IMR-90 (cell line): ENCODE results near the gene RPUSD4. TPM values are rescaled to one million over a fixed set of nuclear protein-coding genes. Genes with fewer than 3 reads are reported as not detected.

Source experiments
- ATAC-seq: fragments of 200-7000 bp; cut with Tn5 transposase; 2 replicates; pipeline ENCODE4 v1.9.1; 2020; ENCODE audit warnings: low read depth, mild to moderate bottlenecking, moderate library complexity
- BruUV-seq: library from RNA; stranded (reverse); fragments of 400-500 nt; replicated peaks from 2 replicates; lab custom pipeline; 2021; lab: Mats Ljungman, UMichigan
- CTCF ChIA-PET: fragments of 300-600 bp; formaldehyde crosslinking; extraction: SDS; loops from one replicate; lab custom pipeline; 2021; ENCODE audit warnings: antibody characterized with exemption; lab: Yijun Ruan, JAX
- POLR2A ChIA-PET: fragments of 300-600 bp; sonication (Branson Sonifier 250); formaldehyde crosslinking; loops from one replicate; lab custom pipeline; 2022; ENCODE audit warnings: antibody characterized with exemption; ENCODE audit not compliant: unreplicated experiment; lab: Charles Lee
- DNase-seq: peaks from one replicate; pipeline ENCODE4 v3.0.0; 2013
- H2AFZ ChIP-seq: replicated peaks from 2 replicates; pipeline ENCODE3; 2013; ENCODE audit warnings: low read length, mild to moderate bottlenecking; ENCODE audit not compliant: poor library complexity
- H2AK5ac ChIP-seq: 2 replicates; pipeline ENCODE4 v1.6.1; 2013; ENCODE audit warnings: low read depth, low read length, inconsistent platforms
- H2AK9ac ChIP-seq: replicated peaks from 2 replicates; pipeline ENCODE3; 2013; ENCODE audit warnings: mild to moderate bottlenecking, low read depth, low read length, moderate library complexity; ENCODE audit not compliant: poor library complexity
- H2BK120ac ChIP-seq: 2 replicates; pipeline ENCODE4 v1.6.1; 2013; ENCODE audit warnings: low read depth, low read length, inconsistent platforms
- H2BK15ac ChIP-seq: 3 replicates; pipeline ENCODE4 v1.6.1; 2013; ENCODE audit warnings: low read depth, low read length, inconsistent platforms
- H2BK20ac ChIP-seq: 2 replicates; pipeline ENCODE4 v1.6.1; 2013; ENCODE audit warnings: low read depth, mild to moderate bottlenecking, inconsistent platforms, low read length, moderate library complexity
- H2BK5ac ChIP-seq: 2 replicates; pipeline ENCODE4 v1.6.1; 2013; ENCODE audit warnings: mild to moderate bottlenecking, low read depth, low read length, inconsistent platforms; ENCODE audit not compliant: poor library complexity, severe bottlenecking
- H3K14ac ChIP-seq: replicated peaks from 2 replicates; pipeline ENCODE4 v1.6.1; 2013; ENCODE audit warnings: low read depth, low read length, inconsistent platforms
- H3K18ac ChIP-seq: 2 replicates; pipeline ENCODE4 v1.6.1; 2013; ENCODE audit warnings: low read depth, low read length, control low read depth
- H3K23ac ChIP-seq: 2 replicates; pipeline ENCODE4 v1.6.1; 2013; ENCODE audit warnings: low read depth, low read length, inconsistent platforms
- H3K27ac ChIP-seq: 2 replicates; pipeline ENCODE4 v1.5.1; 2013; ENCODE audit warnings: mild to moderate bottlenecking, control low read depth, low read length; ENCODE audit not compliant: insufficient read depth
- H3K27me3 ChIP-seq: 2 replicates; pipeline ENCODE4 v1.6.1; 2013; ENCODE audit warnings: low read length; ENCODE audit not compliant: control insufficient read depth, insufficient read depth
- H3K36me3 ChIP-seq: 2 replicates; pipeline ENCODE4 v1.6.1; 2013; ENCODE audit warnings: low read length, mixed read lengths; ENCODE audit not compliant: control insufficient read depth, insufficient read depth
- H3K4ac ChIP-seq: 2 replicates; pipeline ENCODE4 v1.6.1; 2013; ENCODE audit warnings: low read depth, low read length, inconsistent platforms
- H3K4me1 ChIP-seq: 2 replicates; pipeline ENCODE4 v1.6.1; 2013; ENCODE audit warnings: low read length, mixed read lengths; ENCODE audit not compliant: control insufficient read depth, insufficient read depth
- H3K4me2 ChIP-seq: 2 replicates; pipeline ENCODE4 v1.6.1; 2013; ENCODE audit warnings: low read depth, mild to moderate bottlenecking, control low read depth, low read length, moderate library complexity
- H3K4me3 ChIP-seq: 2 replicates; pipeline ENCODE4 v1.5.1; 2013; ENCODE audit warnings: low read depth, mild to moderate bottlenecking, control low read depth, low read length, moderate library complexity; ENCODE audit not compliant: insufficient read depth
- H3K56ac ChIP-seq: 2 replicates; pipeline ENCODE4 v1.6.1; 2013; ENCODE audit warnings: low read length, inconsistent platforms; ENCODE audit not compliant: insufficient read depth; ENCODE audit errors: extremely low read depth
- H3K79me1 ChIP-seq, 2 experiments: 2 replicates each; pipeline ENCODE4 v1.6.1; 2013; ENCODE audit warnings: low read length in 2 of 2, inconsistent platforms in 1 of 2, low read depth in 1 of 2
- H3K9ac ChIP-seq: 2 replicates; pipeline ENCODE4 v1.6.1; 2013; ENCODE audit warnings: low read depth, low read length, control low read depth
- H3K9me1 ChIP-seq: 2 replicates; pipeline ENCODE4 v1.6.1; 2013; ENCODE audit warnings: low read length, inconsistent platforms; ENCODE audit not compliant: insufficient read depth
- H3K9me3 ChIP-seq: 2 replicates; pipeline ENCODE4 v1.6.1; 2013; ENCODE audit warnings: low read length; ENCODE audit not compliant: control insufficient read depth, insufficient read depth
- H4K20me1 ChIP-seq: 2 replicates; pipeline ENCODE4 v1.6.1; 2013; ENCODE audit warnings: low read length, inconsistent platforms; ENCODE audit not compliant: insufficient read depth
- H4K5ac ChIP-seq: 2 replicates; pipeline ENCODE4 v1.6.1; 2013; ENCODE audit warnings: mild to moderate bottlenecking, low read depth, low read length, control low read depth
- H4K8ac ChIP-seq, 2 experiments: 2 replicates each; pipeline ENCODE4 v1.6.1; 2013; ENCODE audit warnings: low read depth in 2 of 2, low read length in 2 of 2, control low read depth in 1 of 2, inconsistent platforms in 1 of 2
- H4K91ac ChIP-seq: 2 replicates; pipeline ENCODE4 v1.6.1; 2013; ENCODE audit warnings: low read depth, low read length, inconsistent platforms; ENCODE audit not compliant: insufficient read depth
- FOS ChIP-seq: fragments of 150-350 bp; IDR thresholded peaks from 2 replicates; pipeline ENCODE4 v1.6.1; 2016; ENCODE audit warnings: low read depth, low read length
- RAD21 ChIP-seq: IDR thresholded peaks from 2 replicates; pipeline ENCODE4 v1.6.1; 2012; ENCODE audit warnings: low read length, improper control_type of control experiment
- WGBS, 2 experiments: methylation state at CpG; one replicate each; pipeline versions ENCODE4 v1.1.5 to v1.1.7; 2013; ENCODE audit warnings: missing lambda C conversion rate in 2 of 2; ENCODE audit not compliant: insufficient read length in 1 of 2; ENCODE audit errors: extremely low coverage in 2 of 2; 5-methylcytosine and 5-hydroxymethylcytosine counted together
- dilution Hi-C: fragments of 300-500 bp; cut with HindIII; formaldehyde crosslinking; loops from one replicate; pipeline ENCODE4 v1.14.3; 2018; ENCODE audit warnings: low sequenced_read_pairs; ENCODE audit not compliant: unreplicated experiment
- in situ Hi-C: fragments of 300-500 bp; cut with MboI; formaldehyde crosslinking; loops from 3 replicates; pipeline ENCODE4 v1.14.3; 2019; ENCODE audit warnings: low sequenced_read_pairs, inconsistent platforms, mixed read lengths
- intact Hi-C: fragments of 100-400 bp; cut with micrococcal nuclease; formaldehyde crosslinking; loops from 2 replicates; pipeline ENCODE4 v1.10.0; 2022
- polyA plus RNA-seq, 3 experiments: library from polyadenylated mRNA; depleted of rRNA; stranded (reverse); fragments of >200 nt; gene quantifications; 2 replicates each; pipeline ENCODE4 v1.2.3, GENCODE V29; 2012; ENCODE audit warnings: low replicate concordance in 1 of 3
- total RNA-seq: library from RNA; depleted of rRNA; stranded (reverse); fragments of >200 nt; gene quantifications from 2 replicates; pipeline ENCODE4 v1.2.3, GENCODE V29; 2012

The RPUSD4 gene
- total and polyA plus RNA-seq, 2 of the 4 experiments (the other 2 are of a cell fraction): 22.1 to 30.6 TPM

DNA sequence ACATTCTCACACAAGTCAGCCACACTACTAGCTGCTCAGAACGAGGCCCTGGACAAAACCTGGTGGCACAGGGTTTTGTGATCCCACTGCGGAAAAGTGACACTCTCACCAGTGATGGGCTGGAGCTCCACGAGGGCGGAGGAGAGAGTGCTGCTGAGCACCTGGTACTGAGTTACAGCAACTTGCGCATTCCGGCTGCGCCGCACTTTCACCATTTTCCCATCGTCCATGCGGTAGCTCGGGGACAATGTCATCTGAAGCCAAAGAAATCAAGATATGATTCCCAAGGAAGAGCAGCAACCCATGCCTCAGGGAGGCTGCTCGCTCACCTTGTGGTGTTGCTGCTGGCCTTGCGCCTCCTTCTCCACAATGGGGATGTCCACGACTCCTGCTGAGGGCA is 6.1 kb downstream of the RPUSD4 start:
- Histone ChIP-seq H3K27me3 (no peaks in the 10 kb centered on the region), H3K9me1 (peaks cover 2% of the 10 kb centered on the region; the same call in 1 of the 2 replicates), H2AFZ (no peak overlapping the region), H4K91ac (no peak overlapping the region), H3K4me1 (no peaks in the 10 kb centered on the region), H4K5ac (no peak overlapping the region), H3K56ac (no peak overlapping the region), H4K20me1 (no peaks in the 10 kb centered on the region; the same call in 1 of the 2 replicates), H2AK5ac (no peak overlapping the region), H2AK9ac (no peak overlapping the region), H2BK20ac (no peak overlapping the region), H2BK120ac (no peak overlapping the region), H3K14ac (no peak overlapping the region), H3K79me1 (peaks cover 3 to 8% of the 10 kb centered on the region in 2 experiments; a peak in 2 of 4 replicates), H4K8ac (no peak overlapping the region), H3K27ac (no peak overlapping the region), H3K9me3 (no peaks in the 10 kb centered on the region), H3K18ac (no peak overlapping the region), H3K36me3 (peaks cover 35% of the 10 kb centered on the region), H3K23ac (no peak overlapping the region), H2BK5ac (no peak overlapping the region), H3K4ac (no peak overlapping the region), H3K4me3 (no peak overlapping the region), H3K9ac (no peak overlapping the region), H3K4me2 (no peak overlapping the region), H2BK15ac (no peak overlapping the region)
- in situ Hi-C loops: no loop called here
- no TSS peak for BruUV-seq
- 93% methylated on average over 14 of the region's 14 CpGs; no CpG with 5 or more reads in 1 of the 2 experiments for WGBS, 2 experiments
- CTCF ChIA-PET: no interaction called here
- DNase-seq (no peak), ATAC-seq (no peak)
- intact Hi-C loops: no loop called here
- dilution Hi-C loops: loop anchor here (25.0 kb wide), 1 partner anchor 293 kb away; the partner anchor contains the start of genes DDX25 and PUS3
- TF ChIP-seq FOS: no peak
- no peak for TF ChIP-seq RAD21
- POLR2A ChIA-PET: no interaction called here
